Fibroblast of lung (primary cell): ENCODE results near the gene TBC1D30. TPM values are rescaled to one million over a fixed set of nuclear protein-coding genes. Genes with fewer than 3 reads are reported as not detected.

ENCODE experiments used
- DNase-seq, 2 donors: peaks; one replicate each; pipeline versions ENCODE4 v3.0.0 to v3.0.0-alpha.2; 2010; ENCODE audit warnings: low read depth in 2 of 2
- H2AFZ ChIP-seq: 2 replicates; pipeline ENCODE4 v1.5.1; 2012; ENCODE audit warnings: low read length, control low read depth, inconsistent platforms
- H3K27ac ChIP-seq: 2 replicates; pipeline ENCODE4 v1.5.1; 2011; ENCODE audit warnings: low read length, control low read depth; ENCODE audit not compliant: insufficient read depth
- H3K27me3 ChIP-seq: 2 replicates; pipeline ENCODE4 v1.5.1; 2011; ENCODE audit warnings: mild to moderate bottlenecking, low read length; ENCODE audit not compliant: control insufficient read depth, insufficient read depth
- H3K36me3 ChIP-seq: 2 replicates; pipeline ENCODE4 v1.5.1; 2011; ENCODE audit warnings: low read length; ENCODE audit not compliant: control insufficient read depth, insufficient read depth
- H3K4me1 ChIP-seq: 2 replicates; pipeline ENCODE4 v1.5.1; 2011; ENCODE audit warnings: low read length; ENCODE audit not compliant: control insufficient read depth, insufficient read depth; ENCODE audit errors: extremely low read depth
- H3K4me2 ChIP-seq: 2 replicates; pipeline ENCODE4 v1.5.1; 2011; ENCODE audit warnings: low read length, control low read depth; ENCODE audit not compliant: insufficient read depth; ENCODE audit errors: extremely low read depth
- H3K4me3 ChIP-seq, 4 experiments: fragments of 200-600 bp in 1 of 4; sonication (generic) in 1 of 4; replicated peaks in 1 of 4; 2 replicates each; pipeline ENCODE4 v1.5.1; 2011 to 2016; ENCODE audit warnings: low read length in 4 of 4, low read depth in 3 of 4, mild to moderate bottlenecking in 3 of 4, control low read depth in 2 of 4, inconsistent platforms in 1 of 4, mixed read lengths in 1 of 4; ENCODE audit not compliant: insufficient read depth in 1 of 4; ENCODE audit errors: control extremely low read depth in 1 of 4
- H3K79me2 ChIP-seq: 2 replicates; pipeline ENCODE4 v1.5.1; 2012; ENCODE audit warnings: mild to moderate bottlenecking, low read length, inconsistent platforms; ENCODE audit not compliant: control insufficient read depth, insufficient read depth
- H3K9ac ChIP-seq: 2 replicates; pipeline ENCODE4 v1.5.1; 2011; ENCODE audit warnings: mild to moderate bottlenecking, low read length, control low read depth; ENCODE audit not compliant: insufficient read depth
- H3K9me3 ChIP-seq: 2 replicates; pipeline ENCODE4 v1.5.1; 2012; ENCODE audit warnings: low read depth, low read length; ENCODE audit not compliant: control insufficient read depth, insufficient read depth
- H4K20me1 ChIP-seq: 2 replicates; pipeline ENCODE4 v1.5.1; 2011; ENCODE audit warnings: low read length; ENCODE audit not compliant: control insufficient read depth, insufficient read depth; ENCODE audit errors: extremely low read depth
- EZH2 ChIP-seq: IDR thresholded peaks from 2 replicates; pipeline ENCODE4 v1.5.1; 2012; ENCODE audit warnings: low read length, control low read depth, mild to moderate bottlenecking; ENCODE audit errors: missing control alignments
- polyA plus RNA-seq, 2 donors: library from polyadenylated mRNA; depleted of rRNA in 1 of 2; stranded (reverse) in 1 of 2; unstranded in 1 of 2; fragments of >200 nt; gene quantifications; 2 replicates each; pipeline ENCODE4 v1.2.1, GENCODE V29; 2011 to 2012; ENCODE audit warnings: missing spikeins in 1 of 2
- total RNA-seq: library from RNA; depleted of rRNA; stranded (reverse); fragments of >200 nt; gene quantifications from 2 replicates; pipeline ENCODE4 v1.2.1, GENCODE V29; 2014
- TF ChIP-seq, protein P1 (sequence below), 2 donors: IDR thresholded peaks in 1 of 2; conservative IDR thresholded peaks in 1 of 2; 1 replicate in 1 of 2; 2 replicates in 1 of 2; pipeline ENCODE4 v1.5.1; 2011 to 2012; ENCODE audit warnings: low read length in 2 of 2, control low read depth in 1 of 2, inconsistent platforms in 1 of 2, low read depth in 1 of 2, mild to moderate bottlenecking in 1 of 2

TBC1D30 gene
- total and polyA plus RNA-seq, 2 donors (not counting 1 experiment from before 2014, with no cell fraction given) = 0.24 to 0.66 TPM

DNA sequence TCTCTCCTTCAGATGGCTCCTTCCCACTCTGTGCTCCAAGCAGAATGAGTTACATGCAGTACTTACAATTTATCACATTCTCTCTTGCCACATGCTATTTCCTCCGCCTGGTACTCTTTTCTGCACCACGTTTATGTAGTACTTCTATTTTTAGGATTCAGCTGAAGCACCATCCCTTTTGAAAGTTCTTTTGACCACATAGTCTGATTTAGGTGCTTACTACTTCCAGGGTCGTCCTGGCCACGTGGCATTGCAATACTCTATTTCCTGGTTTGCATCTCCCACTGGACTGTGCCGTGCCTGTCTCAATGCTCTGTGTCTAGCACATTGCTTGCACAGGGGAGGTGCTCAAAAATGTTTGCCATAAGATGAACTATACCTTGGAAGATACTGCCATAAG, 16.3 kb upstream of the TBC1D30 start:
- no peak overlapping the region for H3K9ac ChIP-seq
- no peaks in the 10 kb centered on the region for H3K27me3 ChIP-seq
- no peaks in the 10 kb centered on the region for H3K79me2 ChIP-seq
- no peak overlapping the region for H3K4me3 ChIP-seq
- TF ChIP-seq, protein P1, sequence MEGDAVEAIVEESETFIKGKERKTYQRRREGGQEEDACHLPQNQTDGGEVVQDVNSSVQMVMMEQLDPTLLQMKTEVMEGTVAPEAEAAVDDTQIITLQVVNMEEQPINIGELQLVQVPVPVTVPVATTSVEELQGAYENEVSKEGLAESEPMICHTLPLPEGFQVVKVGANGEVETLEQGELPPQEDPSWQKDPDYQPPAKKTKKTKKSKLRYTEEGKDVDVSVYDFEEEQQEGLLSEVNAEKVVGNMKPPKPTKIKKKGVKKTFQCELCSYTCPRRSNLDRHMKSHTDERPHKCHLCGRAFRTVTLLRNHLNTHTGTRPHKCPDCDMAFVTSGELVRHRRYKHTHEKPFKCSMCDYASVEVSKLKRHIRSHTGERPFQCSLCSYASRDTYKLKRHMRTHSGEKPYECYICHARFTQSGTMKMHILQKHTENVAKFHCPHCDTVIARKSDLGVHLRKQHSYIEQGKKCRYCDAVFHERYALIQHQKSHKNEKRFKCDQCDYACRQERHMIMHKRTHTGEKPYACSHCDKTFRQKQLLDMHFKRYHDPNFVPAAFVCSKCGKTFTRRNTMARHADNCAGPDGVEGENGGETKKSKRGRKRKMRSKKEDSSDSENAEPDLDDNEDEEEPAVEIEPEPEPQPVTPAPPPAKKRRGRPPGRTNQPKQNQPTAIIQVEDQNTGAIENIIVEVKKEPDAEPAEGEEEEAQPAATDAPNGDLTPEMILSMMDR (conservative IDR thresholded peaks at IDR 0.05 in 1 of 2, IDR thresholded peaks at IDR 0.05 in 1 of 2; ENCODE audit: low read depth in 1 of 2, low read length in 2 of 2) = no peak
- TF ChIP-seq EZH2 = no peak
- H2AFZ ChIP-seq = no peak overlapping the region
- no peak for DNase-seq
- no peaks in the 10 kb centered on the region for H4K20me1 ChIP-seq
- H3K4me2 ChIP-seq = no peak overlapping the region
- peaks cover 3% of the 10 kb centered on the region for H3K4me1 ChIP-seq
- H3K27ac ChIP-seq = no peak overlapping the region
- no peaks in the 10 kb centered on the region for H3K36me3 ChIP-seq
- H3K9me3 ChIP-seq = no peaks in the 10 kb centered on the region

GRCh38 chr12:64810831-64811230, 13.6 kb upstream of the TBC1D30 start:
- no peak overlapping the region for H3K27ac ChIP-seq
- H3K79me2 ChIP-seq = no peaks in the 10 kb centered on the region
- no peak for DNase-seq
- H4K20me1 ChIP-seq = no peaks in the 10 kb centered on the region
- no peak overlapping the region for H3K9ac ChIP-seq
- peaks cover 3% of the 10 kb centered on the region for H3K4me1 ChIP-seq
- H3K4me2 ChIP-seq = no peak overlapping the region
- no peak overlapping the region for H2AFZ ChIP-seq
- H3K36me3 ChIP-seq = no peaks in the 10 kb centered on the region
- no peaks in the 10 kb centered on the region for H3K9me3 ChIP-seq
- no peaks in the 10 kb centered on the region for H3K27me3 ChIP-seq
- TF ChIP-seq, protein P1 (conservative IDR thresholded peaks at IDR 0.05 in 1 of 2, IDR thresholded peaks at IDR 0.05 in 1 of 2; ENCODE audit: low read depth in 1 of 2, low read length in 2 of 2) = no peak
- TF ChIP-seq EZH2 = no peak
- no peak overlapping the region for H3K4me3 ChIP-seq

DNA sequence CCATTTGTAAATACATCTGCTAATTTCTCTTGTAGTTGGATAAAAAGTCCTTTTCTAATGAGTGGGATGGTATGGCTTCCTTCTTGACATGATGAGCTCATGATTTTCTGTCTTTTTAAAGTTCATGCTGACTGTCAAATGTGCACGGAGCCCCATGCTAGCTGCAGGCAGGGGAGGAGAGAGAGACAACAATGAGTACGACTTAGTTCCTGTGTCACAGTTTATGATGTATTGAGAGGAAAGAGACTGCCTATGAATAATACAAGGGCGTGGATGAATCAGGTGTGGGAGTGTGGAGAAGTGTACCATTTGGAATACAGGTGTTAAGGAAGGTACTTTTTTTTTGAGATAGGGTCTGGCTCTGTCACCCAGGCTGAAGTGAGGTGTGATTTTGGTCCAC, 10.7 kb upstream of the TBC1D30 start:
- no peak overlapping the region for H2AFZ ChIP-seq
- H3K79me2 ChIP-seq = no peaks in the 10 kb centered on the region
- H3K9me3 ChIP-seq = no peaks in the 10 kb centered on the region
- H3K4me2 ChIP-seq = no peak overlapping the region
- no peaks in the 10 kb centered on the region for H3K4me1 ChIP-seq
- no peak overlapping the region for H3K9ac ChIP-seq
- H4K20me1 ChIP-seq = no peaks in the 10 kb centered on the region
- TF ChIP-seq, protein P1 (conservative IDR thresholded peaks at IDR 0.05 in 1 of 2, IDR thresholded peaks at IDR 0.05 in 1 of 2; ENCODE audit: low read depth in 1 of 2, low read length in 2 of 2) = no peak
- TF ChIP-seq EZH2 = no peak
- H3K27me3 ChIP-seq = no peaks in the 10 kb centered on the region
- no peak overlapping the region for H3K4me3 ChIP-seq
- H3K36me3 ChIP-seq = no peaks in the 10 kb centered on the region
- no peak overlapping the region for H3K27ac ChIP-seq
- DNase-seq = no peak
